HG03280 (cell line): Measurements from ENCODE around the gene TMEM11.

ENCODE experiments used
- ATAC-seq: cut with Tn5 transposase; IDR thresholded peaks from one replicate; pipeline ENCODE4 v1.9.1; 2021; ENCODE audit warnings: mild to moderate bottlenecking, moderate library complexity; ENCODE audit not compliant: unreplicated experiment

TMEM11 gene

DNA sequence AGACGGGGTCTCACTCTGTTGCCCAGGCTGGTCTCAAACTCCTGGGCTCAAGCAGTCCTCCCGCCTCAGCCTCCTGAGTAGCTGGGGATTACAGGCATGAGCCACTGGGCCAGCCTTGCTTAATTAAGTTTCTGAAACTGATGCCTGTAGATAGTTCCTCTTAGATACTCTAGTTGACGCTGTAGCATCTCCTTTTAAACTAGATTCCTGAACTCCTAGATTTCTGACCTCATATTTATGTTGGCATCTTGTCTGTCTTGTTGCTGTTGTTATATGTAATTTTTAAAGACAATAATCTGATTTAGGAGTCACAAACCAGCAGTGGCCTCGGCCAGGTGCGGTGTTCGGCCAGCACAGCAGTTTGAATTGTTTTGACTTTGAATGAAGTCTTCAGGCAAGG is 49.7 kb downstream of the TMEM11 start:
- ATAC-seq: no peak

DNA sequence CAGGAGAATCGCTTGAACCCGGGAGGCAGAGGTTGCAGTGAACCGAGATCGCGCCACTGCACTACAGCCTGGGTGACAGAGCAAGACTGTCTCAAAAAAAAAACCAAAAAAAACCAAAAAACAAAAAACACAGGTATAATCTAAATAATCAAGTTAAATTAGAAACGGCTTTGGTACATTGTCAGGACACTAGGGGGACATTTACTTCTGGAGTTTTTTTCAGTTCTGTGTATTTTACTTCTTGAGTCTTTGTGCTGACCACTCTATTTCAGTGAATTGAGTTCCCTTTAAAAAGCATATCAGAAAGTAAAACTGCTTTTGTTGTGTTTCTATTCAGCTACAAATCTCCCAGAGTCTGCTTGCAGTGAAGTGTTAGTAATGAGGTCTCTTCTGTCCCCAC is 50.9 kb downstream of the TMEM11 start:
- ATAC-seq: no peak

DNA sequence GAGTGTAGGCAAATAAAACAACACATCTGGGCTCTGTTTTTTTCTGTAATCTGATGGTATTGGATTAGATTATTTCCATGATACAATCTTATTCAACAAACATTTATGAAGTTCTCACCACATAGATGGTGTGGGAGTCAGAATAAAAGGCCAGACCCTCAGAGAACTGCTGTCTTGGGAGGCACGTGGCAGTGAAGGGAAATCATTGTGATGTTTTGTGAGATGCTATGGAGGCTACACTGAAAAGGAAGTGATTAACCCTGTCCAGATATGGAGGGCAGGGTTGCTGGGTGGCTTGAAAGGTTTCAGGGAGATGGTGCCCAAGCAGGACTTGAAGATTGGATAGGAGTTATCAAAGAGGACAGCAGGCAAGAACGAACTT is 51.6 kb downstream of the TMEM11 start:
- no peak for ATAC-seq

DNA sequence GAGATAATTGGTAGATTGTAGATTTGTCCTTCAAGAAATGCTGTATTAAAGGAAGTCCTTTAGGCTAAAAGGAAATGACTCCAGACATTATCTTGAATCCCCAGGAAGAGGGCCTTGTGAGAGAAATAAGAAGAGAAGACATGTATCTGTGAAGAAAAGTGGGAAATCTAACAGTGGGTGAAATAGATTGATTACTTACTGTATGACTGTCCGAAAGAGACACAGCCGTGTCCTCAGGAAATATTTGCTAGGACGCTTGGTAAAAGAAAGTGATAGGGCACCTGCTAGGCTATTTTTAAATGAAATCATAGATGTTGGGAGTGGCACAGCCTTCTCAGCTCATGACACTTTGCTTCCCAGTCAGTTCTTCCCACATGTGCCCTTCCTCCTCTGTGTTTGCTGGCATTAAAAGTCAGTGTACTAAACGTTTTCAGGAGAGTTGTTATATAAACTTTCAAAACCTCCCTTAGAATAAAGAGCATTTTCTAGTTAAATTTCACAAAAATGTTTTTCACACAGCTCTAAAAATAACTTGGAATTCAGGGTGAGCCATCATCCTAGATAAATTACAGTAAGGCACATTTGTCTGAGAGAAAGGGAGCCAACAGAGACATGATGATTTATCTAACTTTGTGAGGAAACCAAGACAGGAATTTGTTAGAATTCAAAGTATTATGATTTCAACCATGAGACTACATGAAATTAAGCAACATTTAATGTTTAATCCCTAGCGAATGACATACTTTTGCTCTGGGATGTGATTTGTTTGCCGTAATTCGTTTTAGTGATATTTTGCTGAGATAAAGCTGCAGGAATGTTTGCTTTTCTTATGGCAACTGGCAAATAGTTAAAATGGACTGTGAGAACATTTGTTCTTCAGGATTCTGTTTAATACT is 52.2 kb downstream of the TMEM11 start:
- no peak for ATAC-seq

DNA sequence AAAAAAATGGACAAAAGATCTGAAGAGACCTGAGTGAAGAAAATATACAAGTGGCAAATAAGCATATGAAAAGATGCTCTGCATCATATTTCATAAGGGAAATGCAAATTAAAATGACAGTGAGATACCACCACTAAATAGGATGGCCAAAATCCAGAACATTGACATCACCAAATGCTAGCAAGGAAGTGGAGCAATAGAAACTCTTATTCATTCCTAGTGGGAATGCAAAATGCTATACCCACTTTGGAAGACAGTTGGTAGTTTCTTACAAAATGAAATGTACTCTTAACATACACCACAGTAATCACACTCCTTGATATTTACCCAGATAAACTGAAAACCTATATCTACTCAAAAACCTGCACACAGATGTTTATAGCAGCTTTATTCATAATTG is 53.6 kb downstream of the TMEM11 start:
- ATAC-seq: no peak

DNA sequence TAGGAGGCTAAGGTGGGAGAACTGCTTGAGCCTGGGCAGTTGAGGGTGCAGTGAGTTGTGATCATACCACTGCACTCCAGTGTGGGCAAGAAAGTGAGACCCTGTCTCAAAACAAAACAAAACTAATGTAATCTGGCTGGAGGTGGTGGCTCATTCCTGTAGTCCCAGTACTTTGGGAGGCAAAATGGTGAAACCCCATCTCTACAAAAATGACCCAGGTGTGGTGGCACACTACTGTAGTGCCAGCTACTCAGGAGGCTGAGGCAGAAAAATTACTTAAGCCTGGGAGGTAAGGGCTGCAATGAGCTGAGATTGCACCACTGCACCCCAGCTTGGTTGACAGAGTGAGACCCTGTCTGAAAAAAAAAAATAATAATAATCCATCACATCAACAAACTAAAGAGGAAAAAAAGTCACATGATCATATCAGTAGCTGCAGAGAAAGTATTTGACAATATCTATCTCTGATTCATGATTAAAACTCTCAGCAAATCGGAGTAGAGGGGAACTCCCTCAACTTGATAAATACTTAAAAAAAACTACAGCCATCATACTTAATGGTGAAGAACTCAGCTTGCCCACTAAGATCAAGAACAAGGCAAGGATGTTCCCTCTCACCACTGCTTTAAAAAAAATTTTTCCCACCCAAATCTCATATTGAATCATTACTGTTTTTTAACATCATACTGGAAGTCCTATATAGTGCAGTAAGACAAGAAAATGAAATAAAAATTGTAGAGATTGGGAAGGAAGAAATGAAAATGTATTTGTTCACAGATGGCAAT is 56.2 kb downstream of the TMEM11 start:
- ATAC-seq: no peak

GRCh38 chr17:21152731-21153130 is 61.2 kb downstream of the TMEM11 start:
- ATAC-seq: no peak

- no peak for ATAC-seq
Observed at GRCh38 chr17:21149621-21150020, 64.3 kb downstream of the TMEM11 start.
